Liver (tissue), 3 donors: ENCODE results near the gene GFPT2.

Experiments used
- EGR1 ChIP-seq, 2 donors: IDR thresholded peaks; 2 replicates each; pipeline ENCODE4 v1.6.1; 2016 to 2018; ENCODE audit warnings: antibody characterized with exemption in 2 of 2, low read depth in 2 of 2
- FOXA1 ChIP-seq: IDR thresholded peaks from 2 replicates; pipeline ENCODE4 v1.6.1; 2016; ENCODE audit warnings: antibody characterized with exemption
- JUND ChIP-seq, 2 donors: IDR thresholded peaks; 2 replicates each; pipeline ENCODE4 v1.6.1; 2016; ENCODE audit warnings: antibody characterized with exemption in 2 of 2
- RAD21 ChIP-seq, 2 donors: IDR thresholded peaks; 2 replicates each; pipeline ENCODE4 v1.6.1; 2016; ENCODE audit warnings: antibody characterized with exemption in 2 of 2, mild to moderate bottlenecking in 2 of 2
- TAF1 ChIP-seq: conservative IDR thresholded peaks from 2 replicates; pipeline ENCODE4 v1.6.1; 2016; ENCODE audit warnings: antibody characterized with exemption, mild to moderate bottlenecking
- YY1 ChIP-seq: IDR thresholded peaks from 2 replicates; pipeline ENCODE4 v1.6.1; 2016; ENCODE audit warnings: antibody characterized with exemption, mild to moderate bottlenecking
- TF ChIP-seq, protein P1 (sequence below): fragments of 150-350 bp; IDR thresholded peaks from 2 replicates; pipeline ENCODE4 v1.5.1; 2017; ENCODE audit warnings: improper control_type of control experiment, low read depth, low read length; ENCODE audit not compliant: missing input control
- TF ChIP-seq, protein P2 (sequence below): IDR thresholded peaks from 2 replicates; pipeline ENCODE4 v1.6.1; 2016; ENCODE audit warnings: antibody characterized with exemption, mild to moderate bottlenecking
- donor health status: healthy.
- donor health status: healthy.

DNA sequence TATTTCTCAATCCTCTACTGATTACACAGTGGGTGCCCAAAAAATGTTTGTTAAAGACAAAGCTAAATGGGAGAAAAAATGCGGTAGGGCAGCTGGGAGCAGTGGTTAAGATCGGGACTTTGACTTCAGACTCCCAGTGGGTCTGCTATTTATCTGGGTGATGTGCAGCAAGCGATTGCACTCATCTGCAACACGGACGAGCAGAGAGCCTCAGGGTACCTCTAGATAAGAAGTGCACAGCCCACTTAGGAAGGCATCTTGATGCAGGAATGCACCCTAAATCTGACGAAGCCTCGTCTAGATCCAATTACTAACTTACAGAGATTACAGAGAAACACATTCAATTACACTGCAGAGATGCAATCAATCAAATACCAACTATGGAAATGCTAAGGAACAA, 65.3 kb downstream of the GFPT2 start:
- TF ChIP-seq, protein P1, sequence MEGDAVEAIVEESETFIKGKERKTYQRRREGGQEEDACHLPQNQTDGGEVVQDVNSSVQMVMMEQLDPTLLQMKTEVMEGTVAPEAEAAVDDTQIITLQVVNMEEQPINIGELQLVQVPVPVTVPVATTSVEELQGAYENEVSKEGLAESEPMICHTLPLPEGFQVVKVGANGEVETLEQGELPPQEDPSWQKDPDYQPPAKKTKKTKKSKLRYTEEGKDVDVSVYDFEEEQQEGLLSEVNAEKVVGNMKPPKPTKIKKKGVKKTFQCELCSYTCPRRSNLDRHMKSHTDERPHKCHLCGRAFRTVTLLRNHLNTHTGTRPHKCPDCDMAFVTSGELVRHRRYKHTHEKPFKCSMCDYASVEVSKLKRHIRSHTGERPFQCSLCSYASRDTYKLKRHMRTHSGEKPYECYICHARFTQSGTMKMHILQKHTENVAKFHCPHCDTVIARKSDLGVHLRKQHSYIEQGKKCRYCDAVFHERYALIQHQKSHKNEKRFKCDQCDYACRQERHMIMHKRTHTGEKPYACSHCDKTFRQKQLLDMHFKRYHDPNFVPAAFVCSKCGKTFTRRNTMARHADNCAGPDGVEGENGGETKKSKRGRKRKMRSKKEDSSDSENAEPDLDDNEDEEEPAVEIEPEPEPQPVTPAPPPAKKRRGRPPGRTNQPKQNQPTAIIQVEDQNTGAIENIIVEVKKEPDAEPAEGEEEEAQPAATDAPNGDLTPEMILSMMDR, result no peak
- TF ChIP-seq TAF1 (no peak), EGR1 (IDR thresholded peaks at IDR 0.05; ENCODE audit: low read depth in 2 of 2) (no peak), JUND (IDR thresholded peaks at IDR 0.05) (no peak), RAD21 (IDR thresholded peaks at IDR 0.05) (no peak), YY1 (no peak), FOXA1 (no peak)
- TF ChIP-seq, protein P2, sequence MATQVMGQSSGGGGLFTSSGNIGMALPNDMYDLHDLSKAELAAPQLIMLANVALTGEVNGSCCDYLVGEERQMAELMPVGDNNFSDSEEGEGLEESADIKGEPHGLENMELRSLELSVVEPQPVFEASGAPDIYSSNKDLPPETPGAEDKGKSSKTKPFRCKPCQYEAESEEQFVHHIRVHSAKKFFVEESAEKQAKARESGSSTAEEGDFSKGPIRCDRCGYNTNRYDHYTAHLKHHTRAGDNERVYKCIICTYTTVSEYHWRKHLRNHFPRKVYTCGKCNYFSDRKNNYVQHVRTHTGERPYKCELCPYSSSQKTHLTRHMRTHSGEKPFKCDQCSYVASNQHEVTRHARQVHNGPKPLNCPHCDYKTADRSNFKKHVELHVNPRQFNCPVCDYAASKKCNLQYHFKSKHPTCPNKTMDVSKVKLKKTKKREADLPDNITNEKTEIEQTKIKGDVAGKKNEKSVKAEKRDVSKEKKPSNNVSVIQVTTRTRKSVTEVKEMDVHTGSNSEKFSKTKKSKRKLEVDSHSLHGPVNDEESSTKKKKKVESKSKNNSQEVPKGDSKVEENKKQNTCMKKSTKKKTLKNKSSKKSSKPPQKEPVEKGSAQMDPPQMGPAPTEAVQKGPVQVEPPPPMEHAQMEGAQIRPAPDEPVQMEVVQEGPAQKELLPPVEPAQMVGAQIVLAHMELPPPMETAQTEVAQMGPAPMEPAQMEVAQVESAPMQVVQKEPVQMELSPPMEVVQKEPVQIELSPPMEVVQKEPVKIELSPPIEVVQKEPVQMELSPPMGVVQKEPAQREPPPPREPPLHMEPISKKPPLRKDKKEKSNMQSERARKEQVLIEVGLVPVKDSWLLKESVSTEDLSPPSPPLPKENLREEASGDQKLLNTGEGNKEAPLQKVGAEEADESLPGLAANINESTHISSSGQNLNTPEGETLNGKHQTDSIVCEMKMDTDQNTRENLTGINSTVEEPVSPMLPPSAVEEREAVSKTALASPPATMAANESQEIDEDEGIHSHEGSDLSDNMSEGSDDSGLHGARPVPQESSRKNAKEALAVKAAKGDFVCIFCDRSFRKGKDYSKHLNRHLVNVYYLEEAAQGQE, result no peak
